RWPE2 (cell line): ENCODE data around the gene PDE8A.
A peak's percentile ranks its signal among the peaks of the same experiment; 100 is the strongest.

Experiments used
- ATAC-seq: fragments of 200-7000 bp; cut with Tn5 transposase; 3 replicates; pipeline ENCODE4 v1.9.1; 2021; ENCODE audit warnings: low read depth
- DNase-seq: peaks from one replicate; pipeline ENCODE4 v3.0.0-alpha.2; 2020; ENCODE audit warnings: low spot score
- H3K27ac ChIP-seq: fragments of 450-650 bp; 2 replicates; pipeline ENCODE4 v1.5.1; 2017; ENCODE audit warnings: mild to moderate bottlenecking; ENCODE audit not compliant: poor library complexity, severe bottlenecking
- H3K27me3 ChIP-seq: fragments of 250-450 bp; sonication (Bioruptor Pico); 2 replicates; pipeline ENCODE4 v1.5.1; 2021; ENCODE audit warnings: mild to moderate bottlenecking, moderate library complexity; ENCODE audit not compliant: insufficient read depth, poor library complexity, severe bottlenecking
- H3K36me3 ChIP-seq: fragments of 250-450 bp; sonication (Bioruptor Pico); 2 replicates; pipeline ENCODE4 v1.5.1; 2020; ENCODE audit warnings: low read depth, mild to moderate bottlenecking, moderate library complexity
- H3K4me1 ChIP-seq: fragments of 250-450 bp; sonication (Bioruptor Pico); 2 replicates; pipeline ENCODE4 v1.5.1; 2021; ENCODE audit warnings: mild to moderate bottlenecking, moderate library complexity; ENCODE audit not compliant: insufficient read depth, poor library complexity, severe bottlenecking
- H3K4me3 ChIP-seq: fragments of 250-450 bp; sonication (Bioruptor Pico); 2 replicates; pipeline ENCODE4 v1.5.1; 2021; ENCODE audit warnings: mild to moderate bottlenecking, moderate library complexity; ENCODE audit not compliant: severe bottlenecking
- H3K9me3 ChIP-seq: fragments of 250-450 bp; sonication (Bioruptor Pico); 2 replicates; pipeline ENCODE4 v1.5.1; 2021; ENCODE audit warnings: mild to moderate bottlenecking, moderate library complexity; ENCODE audit not compliant: severe bottlenecking
- CTCF ChIP-seq: fragments of 450-650 bp; IDR thresholded peaks from one replicate; pipeline ENCODE4 v1.5.1; 2017; ENCODE audit warnings: mild to moderate bottlenecking, moderate library complexity; ENCODE audit not compliant: poor library complexity, severe bottlenecking

Gene PDE8A

GRCh38 chr15:84976746-84977345 is 4.8 kb upstream of the PDE8A start:
- no peak overlapping the region for H3K27ac ChIP-seq
- H3K4me3 ChIP-seq: no peak overlapping the region
- no peaks in the 10 kb centered on the region for H3K9me3 ChIP-seq
- no peak for ATAC-seq
- no peaks in the 10 kb centered on the region for H3K4me1 ChIP-seq
- DNase-seq: no peak
- TF ChIP-seq CTCF: no peak
- no peaks in the 10 kb centered on the region for H3K27me3 ChIP-seq
- H3K36me3 ChIP-seq: no peaks in the 10 kb centered on the region

- TF ChIP-seq CTCF: no peak
- ATAC-seq: no peak
- H3K36me3 ChIP-seq: no peaks in the 10 kb centered on the region
- no peak overlapping the region for H3K4me3 ChIP-seq
- DNase-seq: no peak
- H3K27ac ChIP-seq: no peak overlapping the region
- H3K4me1 ChIP-seq: peaks cover 15% of the 10 kb centered on the region
- no peaks in the 10 kb centered on the region for H3K27me3 ChIP-seq
- no peaks in the 10 kb centered on the region for H3K9me3 ChIP-seq
These were observed 2.0 kb upstream of the PDE8A start for GRCh38 chr15:84979651-84980050.

- peak overlapping the region; percentile 90 for H3K4me3 ChIP-seq
- peaks cover 15% of the 10 kb centered on the region for H3K4me1 ChIP-seq
- no peaks in the 10 kb centered on the region for H3K36me3 ChIP-seq
- peak overlapping the region; percentile 60 for H3K27ac ChIP-seq
- H3K27me3 ChIP-seq: no peaks in the 10 kb centered on the region
- H3K9me3 ChIP-seq: no peaks in the 10 kb centered on the region
- no peak for TF ChIP-seq CTCF
- ATAC-seq (peak; percentile 76), DNase-seq (peak; percentile 91)
These were observed 1.2 kb upstream of the PDE8A start for GRCh38 chr15:84980196-84981053.

GRCh38 chr15:84981054-84981710 is 474 bp upstream of the PDE8A start:
- Histone ChIP-seq H3K4me1 (peaks cover 15% of the 10 kb centered on the region), H3K9me3 (no peaks in the 10 kb centered on the region), H3K27ac (peak overlapping the region; percentile 60), H3K27me3 (no peaks in the 10 kb centered on the region), H3K4me3 (peak overlapping the region; percentile 90), H3K36me3 (no peaks in the 10 kb centered on the region)
- TF ChIP-seq CTCF: peak; percentile 30
- DNase-seq (peak; percentile 97), ATAC-seq (peak; percentile 72)
